ENCODE data around the gene GYG2.
"Not testable (repeated sequence)": the region's sequence is repeated elsewhere in the genome, so short reads cannot be mapped to it uniquely, and the experiment has no call there.

The GYG2 gene

DNA sequence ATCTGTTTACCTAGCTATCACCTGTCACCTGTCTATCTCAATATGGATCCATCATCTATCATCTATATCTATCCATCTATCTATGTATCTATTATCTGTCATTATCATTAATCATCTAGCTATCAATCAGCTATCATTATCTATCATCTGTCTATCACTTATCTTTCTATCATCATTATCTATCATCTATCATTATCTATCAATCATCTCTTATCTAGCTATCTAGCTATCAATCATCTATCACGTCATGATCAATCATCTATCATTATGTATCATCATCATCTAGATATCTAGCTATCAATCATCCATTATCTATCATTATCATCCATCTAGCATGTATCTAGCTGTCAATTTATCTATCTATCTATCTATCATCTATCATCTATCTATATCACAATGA lies 92.5 kb downstream of the GYG2 start:
- in situ Hi-C loops (cut with HindIII; ENCODE audit: low pct_unique_long_range_greater_than_20kb, low sequenced_read_pairs) = no loop called here
- DNase-seq (ENCODE audit: low read depth in 1 of 2, low spot score in 1 of 2) = no peak
- TF ChIP-seq JUND (IDR thresholded peaks at IDR 0.05; ENCODE audit: low read depth) = no peak

DNA sequence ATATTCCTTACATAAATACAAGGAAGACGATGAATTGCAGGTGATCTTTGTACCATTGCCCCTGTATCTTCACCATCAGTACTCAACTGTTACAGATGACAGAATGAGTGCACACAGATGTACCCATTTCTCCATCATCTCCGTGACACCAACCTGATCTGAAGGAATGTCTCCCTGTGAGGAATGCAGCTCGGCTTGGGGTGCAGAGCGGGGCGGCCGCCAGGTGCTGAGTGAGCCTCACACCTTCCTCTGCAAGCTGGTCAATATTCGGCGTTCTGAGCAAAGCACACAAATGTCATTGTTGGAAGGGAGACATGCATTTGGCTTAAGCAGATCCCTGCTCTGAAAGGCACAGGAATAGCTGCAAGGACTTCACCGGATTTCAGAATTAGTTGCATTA lies 93.0 kb downstream of the GYG2 start:
- TF ChIP-seq JUND (IDR thresholded peaks at IDR 0.05; ENCODE audit: low read depth) = no peak
- DNase-seq (ENCODE audit: low read depth in 1 of 2, low spot score in 1 of 2) = no peak
- in situ Hi-C loops (cut with HindIII; ENCODE audit: low pct_unique_long_range_greater_than_20kb, low sequenced_read_pairs) = no loop called here

DNA sequence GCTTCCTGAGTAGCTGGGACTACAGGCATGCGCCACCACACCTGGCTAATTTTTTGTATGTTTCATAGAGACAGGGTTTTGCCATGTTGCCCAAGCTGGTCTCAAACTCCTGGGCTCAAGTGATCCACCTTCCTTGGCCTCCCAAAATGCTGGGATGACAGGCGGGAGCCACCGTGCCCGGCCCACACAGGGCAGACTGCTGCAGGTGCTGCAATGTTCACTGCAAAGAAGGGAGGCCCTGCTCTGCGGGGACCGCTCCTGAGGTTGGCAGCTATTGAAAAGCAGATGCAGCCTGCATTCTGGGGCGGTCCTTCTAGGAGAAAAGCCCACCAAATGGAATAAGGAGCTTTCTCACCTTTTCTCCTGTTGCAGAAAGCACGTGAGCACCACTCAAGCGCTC lies 95.4 kb downstream of the GYG2 start:
- in situ Hi-C loops (cut with HindIII; ENCODE audit: low pct_unique_long_range_greater_than_20kb, low sequenced_read_pairs) = no loop called here
- TF ChIP-seq JUND (IDR thresholded peaks at IDR 0.05; ENCODE audit: low read depth) = no peak
- DNase-seq (ENCODE audit: low read depth in 1 of 2, low spot score in 1 of 2) = no peak

DNA sequence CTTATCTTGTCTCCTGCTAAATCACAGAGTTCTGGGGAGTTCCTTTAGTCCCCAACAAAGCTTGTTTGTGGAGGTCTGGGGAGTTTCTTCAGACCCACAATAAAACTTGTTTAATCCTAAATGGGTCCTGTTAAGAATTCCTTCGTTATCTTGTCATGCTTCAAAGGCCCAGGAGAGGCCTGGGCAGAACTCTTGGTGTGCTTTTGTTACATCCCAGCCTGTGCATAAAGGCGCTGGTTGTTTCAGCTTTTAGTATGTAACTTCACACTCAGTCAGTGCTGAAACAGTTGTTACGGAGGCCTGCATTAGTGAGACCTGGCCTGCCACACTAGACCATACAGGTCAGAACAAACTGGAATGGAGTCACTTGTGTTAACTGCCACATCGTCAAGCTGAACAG lies 97.5 kb downstream of the GYG2 start:
- in situ Hi-C loops (cut with HindIII; ENCODE audit: low pct_unique_long_range_greater_than_20kb, low sequenced_read_pairs) = not testable (repeated sequence)

DNA sequence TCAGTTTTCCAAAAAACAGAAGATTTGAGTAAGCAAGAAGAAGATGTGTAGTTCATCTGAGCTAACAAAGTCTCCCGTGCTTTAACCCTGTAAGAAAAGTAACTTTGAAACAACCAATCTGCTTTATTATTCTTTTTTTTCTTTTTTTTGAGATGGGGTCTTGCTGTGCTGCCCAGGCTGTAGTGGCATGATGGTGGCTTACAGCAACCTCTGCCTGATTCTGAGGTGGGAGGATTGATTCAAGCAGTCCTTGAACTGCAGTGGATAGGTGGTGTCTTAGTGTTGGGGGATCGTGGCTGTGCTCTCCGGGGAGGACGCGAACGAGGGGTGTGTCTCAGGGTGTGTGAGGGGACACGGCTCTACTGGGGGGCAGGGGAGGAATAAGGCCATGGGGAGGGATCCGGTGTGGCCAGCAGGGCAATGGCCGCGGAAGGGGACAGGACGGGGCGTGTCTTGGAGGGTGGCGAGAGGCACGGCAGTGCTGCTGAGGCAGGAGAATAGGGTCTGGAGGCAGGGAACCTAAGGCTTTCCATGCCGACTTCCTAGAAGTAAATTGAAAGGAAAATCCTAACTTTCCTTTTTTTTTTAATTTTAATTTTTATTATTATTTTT lies 98.0 kb downstream of the GYG2 start:
- no peak for DNase-seq (ENCODE audit: low read depth in 1 of 2, low spot score in 1 of 2)
- in situ Hi-C loops (cut with HindIII; ENCODE audit: low pct_unique_long_range_greater_than_20kb, low sequenced_read_pairs) = no loop called here
- no peak for TF ChIP-seq JUND (IDR thresholded peaks at IDR 0.05; ENCODE audit: low read depth)

More for the DNA sequence above, 97.5 kb downstream of the GYG2 start:
- not testable (repeated sequence) for DNase-seq (ENCODE audit: low read depth in 1 of 2, low spot score in 1 of 2)

DNA sequence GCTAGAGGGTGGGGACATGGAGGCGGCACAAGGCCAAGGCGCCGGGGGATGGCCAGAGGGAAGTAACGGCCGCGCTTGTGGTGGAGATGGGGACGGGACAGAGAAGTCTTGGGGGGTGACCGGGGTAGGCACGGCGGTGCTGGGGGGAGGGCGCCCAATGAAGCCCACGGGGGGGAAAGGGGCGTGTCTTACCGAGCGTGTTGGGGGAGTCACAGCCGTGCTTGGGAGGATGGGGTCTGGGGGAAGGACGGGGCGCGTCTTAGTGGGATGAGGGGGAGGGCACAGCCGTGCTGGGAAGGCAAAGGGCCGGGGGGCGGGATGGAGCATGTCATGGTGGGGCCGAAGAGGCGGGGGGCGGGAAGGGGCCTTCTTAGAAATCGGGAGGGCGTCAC lies 99.5 kb downstream of the GYG2 start:
- no peak for TF ChIP-seq JUND (IDR thresholded peaks at IDR 0.05; ENCODE audit: low read depth)
- no peak for DNase-seq (ENCODE audit: low read depth in 1 of 2, low spot score in 1 of 2)
- in situ Hi-C loops (cut with HindIII; ENCODE audit: low pct_unique_long_range_greater_than_20kb, low sequenced_read_pairs) = no loop called here

DNA sequence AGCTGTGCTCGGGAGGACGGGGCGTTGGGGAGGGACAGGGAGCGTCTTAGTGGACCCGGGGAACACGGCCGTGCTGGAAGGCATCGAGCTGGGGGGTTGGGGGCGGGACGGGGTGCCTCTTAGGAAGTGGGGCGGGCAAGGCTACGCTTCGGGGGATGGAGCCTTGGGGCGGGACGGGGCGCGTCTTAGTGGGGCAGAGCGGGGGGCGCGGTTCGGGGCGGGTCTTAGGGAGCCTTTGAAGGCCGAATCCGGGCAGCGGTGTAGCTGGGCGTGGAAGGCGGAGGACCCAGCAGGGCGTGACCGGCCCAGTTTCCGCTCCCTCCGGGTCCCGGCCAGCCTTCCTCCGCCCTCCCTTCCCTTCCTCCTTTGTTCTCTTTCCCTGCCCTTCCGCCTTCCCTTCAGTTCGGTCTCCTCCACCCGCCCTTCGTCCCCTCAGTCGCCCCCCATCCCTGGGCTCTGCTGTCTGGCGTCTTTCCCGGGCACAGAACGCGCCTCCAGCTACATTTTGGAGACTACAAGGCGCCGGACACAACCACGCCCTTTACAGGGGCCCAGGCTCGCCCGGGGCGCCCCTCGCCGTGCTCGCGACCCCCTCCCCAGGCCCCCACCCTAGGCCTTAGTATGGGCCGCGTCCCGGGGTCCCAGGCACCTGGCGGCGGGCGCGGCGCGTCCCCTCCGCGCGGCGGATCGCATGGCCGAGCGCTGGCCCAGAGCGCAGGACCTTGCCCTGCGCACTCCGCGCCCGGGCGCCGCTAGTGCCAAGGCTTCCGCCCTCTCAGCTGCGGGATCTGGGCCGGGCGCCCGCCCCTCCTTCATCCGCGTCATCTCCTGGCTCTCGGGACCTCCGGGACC lies 100.1 kb downstream of the GYG2 start, which contains the start of gene ARSD:
Gene ARSD (minus strand): TSS at position 757 of the 852 bp plus-strand sequence. CDS start 64 bp downstream, at position 693.
- in situ Hi-C loops (cut with HindIII; ENCODE audit: low pct_unique_long_range_greater_than_20kb, low sequenced_read_pairs) = no loop called here
- DNase-seq (ENCODE audit: low read depth in 1 of 2, low spot score in 1 of 2) = peak; percentile 67 to 94

DNA sequence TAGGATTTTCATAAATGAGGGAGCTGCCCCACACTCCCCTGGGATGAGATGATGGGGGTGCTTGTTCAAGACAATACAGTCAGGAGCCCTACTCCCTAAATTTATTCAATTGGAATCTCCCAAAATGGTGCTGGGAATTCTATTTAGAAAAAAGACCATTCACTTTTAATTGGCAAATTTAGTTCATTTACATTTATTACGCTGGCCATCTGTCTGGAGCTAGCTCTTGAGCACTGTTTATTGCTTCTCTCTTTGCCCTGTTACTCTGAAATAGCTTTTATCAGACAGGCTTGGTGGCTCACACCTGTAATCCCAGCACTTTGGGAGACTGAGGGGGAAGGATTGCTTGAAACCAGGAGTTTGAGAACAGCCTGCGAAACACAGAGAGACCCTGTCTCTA lies 102.4 kb downstream of the GYG2 start:
- in situ Hi-C loops (cut with HindIII; ENCODE audit: low pct_unique_long_range_greater_than_20kb, low sequenced_read_pairs) = no loop called here

More for the DNA sequence above, 100.1 kb downstream of the GYG2 start, which contains the start of gene ARSD:
- no peak for TF ChIP-seq JUND (IDR thresholded peaks at IDR 0.05; ENCODE audit: low read depth)

DNA sequence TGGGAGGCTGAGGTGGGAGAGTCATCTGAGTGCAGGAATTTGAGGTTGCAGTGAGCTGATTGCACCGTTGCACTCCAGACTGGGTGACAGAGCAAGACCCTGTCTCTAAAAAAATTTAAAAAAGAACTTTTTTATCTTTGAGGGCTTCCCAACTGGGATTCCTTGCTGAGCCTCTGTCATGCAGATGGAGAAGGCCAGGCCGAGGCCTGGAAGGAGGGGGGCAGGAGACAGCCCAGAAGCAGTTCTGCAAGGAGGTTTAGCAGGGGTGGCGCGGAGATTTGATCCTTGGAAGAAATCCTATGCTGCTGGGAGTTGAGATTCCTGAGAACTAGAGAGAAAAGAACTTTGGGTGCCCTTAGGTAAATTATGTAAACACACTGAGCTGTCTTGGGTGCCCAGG lies 102.9 kb downstream of the GYG2 start:
- no peak for TF ChIP-seq JUND (IDR thresholded peaks at IDR 0.05; ENCODE audit: low read depth)
- no peak for DNase-seq (ENCODE audit: low read depth in 1 of 2, low spot score in 1 of 2)
- in situ Hi-C loops (cut with HindIII; ENCODE audit: low pct_unique_long_range_greater_than_20kb, low sequenced_read_pairs) = no loop called here

More for the DNA sequence above, 102.4 kb downstream of the GYG2 start:
- TF ChIP-seq JUND (IDR thresholded peaks at IDR 0.05; ENCODE audit: low read depth) = no peak
- no peak for DNase-seq (ENCODE audit: low read depth in 1 of 2, low spot score in 1 of 2)
